Ovary (tissue), 9 donors: Measurements from ENCODE around the gene TNRC6C. TPM values are rescaled to one million over a fixed set of nuclear protein-coding genes. Genes with fewer than 3 reads are reported as not detected.

Experiments
- DNase-seq, 5 donors: peaks; one replicate each; pipeline ENCODE4 v3.0.0-alpha.2; 2019 to 2020
- H3K27ac ChIP-seq, 2 donors: fragments of 200-600 bp; one replicate each; pipeline versions ENCODE4 v1.5.1 to v1.8.0; 2019 to 2022
- H3K27me3 ChIP-seq: fragments of 200-600 bp; one replicate; pipeline ENCODE4 v1.8.0; 2022
- H3K36me3 ChIP-seq: fragments of 200-600 bp; sonication (generic); one replicate; pipeline ENCODE4 v1.5.1; 2019
- H3K4me1 ChIP-seq: one replicate; pipeline ENCODE4 v1.8.1; 2013; ENCODE audit warnings: mild to moderate bottlenecking, moderate library complexity; ENCODE audit not compliant: insufficient read depth
- H3K4me3 ChIP-seq: fragments of 200-600 bp; sonication (generic); one replicate; pipeline ENCODE4 v1.5.1; 2017
- H3K9me3 ChIP-seq, 2 donors: fragments of 200-600 bp in 1 of 2; sonication (generic) in 1 of 2; one replicate each; pipeline versions ENCODE4 v1.5.1 to v1.8.1; 2013 to 2019; ENCODE audit warnings: mild to moderate bottlenecking in 1 of 2, moderate library complexity in 1 of 2
- EP300 ChIP-seq: sonication (generic); formaldehyde crosslinking; IDR thresholded peaks from one replicate; pipeline ENCODE4 v1.6.1; 2017; ENCODE audit warnings: antibody characterized with exemption
- POLR2A ChIP-seq: fragments of 450-650 bp; IDR thresholded peaks from one replicate; pipeline ENCODE4 v1.6.1; 2017; ENCODE audit warnings: antibody characterized with exemption, mild to moderate bottlenecking, moderate library complexity
- WGBS, 3 donors: extraction: QIAGEN DNeasy Blood & Tissue Kit in 1 of 3; methylation state at CpG; one replicate each; pipeline versions ENCODE4 v1.1.5 to v1.1.7; 2013 to 2017; 5-methylcytosine and 5-hydroxymethylcytosine counted together
- intact Hi-C, 4 donors: fragments of 100-400 bp; cut with DNase I; formaldehyde crosslinking; loops; one replicate each; pipeline versions ENCODE4 v1.11.0 to v1.15.1; 2022 to 2023
- polyA plus RNA-seq, 2 donors: library from polyadenylated mRNA; stranded (reverse); fragments of 200-250 nt in 1 of 2; fragments of 350-450 nt in 1 of 2; fragmentation: Illumina TruSeq in 1 of 2; extraction: RNeasy Lipid Tissue Mini Kit (QIAGEN cat#74804) in 1 of 2; gene quantifications; one replicate each; pipeline ENCODE4 v1.2.3, GENCODE V29; 2013 to 2014
- total RNA-seq, 7 donors: library from RNA; depleted of rRNA in 2 of 7; stranded (reverse); fragments of >200 nt in 2 of 7; fragmentation: NEBNext Ultra II Directional in 3 of 7; extraction: Animal tissue kit (Norgen Biotek cat#: 25700) in 3 of 7; gene quantifications; one replicate each; pipeline versions ENCODE4 v1.1.0 to v1.2.4, GENCODE V29; 2016 to 2023
- TF ChIP-seq, protein P1 (sequence below), 3 donors: fragments of 450-650 bp in 2 of 3; fragments of 200-600 bp in 1 of 3; IDR thresholded peaks; one replicate each; pipeline versions ENCODE4 v1.5.1 to v1.8.0; 2016 to 2022; ENCODE audit warnings: antibody characterized with exemption in 3 of 3, mild to moderate bottlenecking in 1 of 3
- donor health status: DM: no; HTN: no; CAD: no; lungs with moderate emphysema.
- donor health status: DM: no; HTN: no; CAD: no.
- donor health status: Bipolar disorder and iron deficiency.
- donor health status: DM: yes; HTN: yes; CAD: no.
- donor health status: DM: no; HTN: no; CAD: no.
- donor health status: DM: yes; HTN: yes; CAD: no.

Gene TNRC6C
- total and polyA plus RNA-seq, 9 donors, result 8.7 to 45.3 (median 32.5) TPM

DNA sequence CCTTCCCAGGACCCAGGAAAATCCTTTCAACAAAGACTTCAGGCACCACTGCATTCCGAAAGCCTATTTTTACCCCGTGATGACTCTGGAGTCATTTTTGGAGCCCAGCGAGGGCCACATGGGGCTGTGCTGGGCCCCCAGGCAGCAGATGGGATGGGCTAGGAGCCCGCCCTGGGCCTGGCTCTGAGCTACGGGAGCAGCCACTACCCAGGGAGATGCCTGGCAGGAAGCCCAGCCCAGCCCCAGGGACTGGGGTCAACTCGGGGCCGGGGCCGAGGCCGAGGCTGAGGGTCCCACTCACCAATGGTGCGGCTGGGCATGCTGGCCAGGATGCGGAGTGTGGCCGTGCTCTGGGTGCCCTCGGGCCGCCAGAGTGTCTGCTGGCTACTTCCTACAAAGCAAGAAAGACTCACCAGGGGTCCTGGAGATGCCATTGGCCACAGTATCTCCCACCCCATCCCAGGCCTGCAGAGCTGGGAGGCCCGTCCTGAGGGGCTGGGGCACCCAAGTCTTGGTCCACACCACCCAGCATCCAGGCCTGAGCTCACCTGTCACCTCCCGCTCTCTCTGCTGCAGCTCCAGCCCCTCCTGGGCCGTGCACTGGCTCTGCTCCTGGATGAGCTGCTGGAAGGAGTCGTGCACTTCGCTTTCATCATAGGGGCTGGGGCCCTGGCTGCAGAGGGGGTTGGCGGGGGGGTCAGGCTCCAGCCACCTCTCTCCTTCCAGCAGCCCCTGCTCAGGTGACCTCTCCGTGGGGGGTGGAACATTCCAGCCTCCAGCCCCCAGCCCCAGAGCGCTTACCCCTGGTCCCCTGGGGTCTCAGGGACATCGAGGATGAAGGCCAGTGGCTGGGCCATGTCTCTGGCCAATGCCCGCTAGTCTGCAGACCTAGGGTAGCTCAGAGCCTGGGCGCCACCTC, 167.7 kb downstream of the TNRC6C start:
- H3K27me3 ChIP-seq, result no peaks in the 10 kb centered on the region
- no peaks in the 10 kb centered on the region for H3K9me3 ChIP-seq
- intact Hi-C loops, result loop anchor here in 1 of 4 donors (10.0 kb wide), 1 partner anchor 249 kb away; the partner anchor contains the start of gene PGS1
- H3K4me1 ChIP-seq, result no peaks in the 10 kb centered on the region
- 67 to 79% (median 72%) methylated on average over 22 to 25 of the region's 25 CpGs for whole genome bisulfite sequencing, 3 donors
- H3K4me3 ChIP-seq, result no peak overlapping the region
- TF ChIP-seq, protein P1, sequence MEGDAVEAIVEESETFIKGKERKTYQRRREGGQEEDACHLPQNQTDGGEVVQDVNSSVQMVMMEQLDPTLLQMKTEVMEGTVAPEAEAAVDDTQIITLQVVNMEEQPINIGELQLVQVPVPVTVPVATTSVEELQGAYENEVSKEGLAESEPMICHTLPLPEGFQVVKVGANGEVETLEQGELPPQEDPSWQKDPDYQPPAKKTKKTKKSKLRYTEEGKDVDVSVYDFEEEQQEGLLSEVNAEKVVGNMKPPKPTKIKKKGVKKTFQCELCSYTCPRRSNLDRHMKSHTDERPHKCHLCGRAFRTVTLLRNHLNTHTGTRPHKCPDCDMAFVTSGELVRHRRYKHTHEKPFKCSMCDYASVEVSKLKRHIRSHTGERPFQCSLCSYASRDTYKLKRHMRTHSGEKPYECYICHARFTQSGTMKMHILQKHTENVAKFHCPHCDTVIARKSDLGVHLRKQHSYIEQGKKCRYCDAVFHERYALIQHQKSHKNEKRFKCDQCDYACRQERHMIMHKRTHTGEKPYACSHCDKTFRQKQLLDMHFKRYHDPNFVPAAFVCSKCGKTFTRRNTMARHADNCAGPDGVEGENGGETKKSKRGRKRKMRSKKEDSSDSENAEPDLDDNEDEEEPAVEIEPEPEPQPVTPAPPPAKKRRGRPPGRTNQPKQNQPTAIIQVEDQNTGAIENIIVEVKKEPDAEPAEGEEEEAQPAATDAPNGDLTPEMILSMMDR (IDR thresholded peaks at IDR 0.05), result no peak
- TF ChIP-seq POLR2A (no peak), EP300 (no peak)
- DNase-seq, result no peak
- no peak overlapping the region for H3K27ac ChIP-seq
- H3K36me3 ChIP-seq, result no peaks in the 10 kb centered on the region

DNA sequence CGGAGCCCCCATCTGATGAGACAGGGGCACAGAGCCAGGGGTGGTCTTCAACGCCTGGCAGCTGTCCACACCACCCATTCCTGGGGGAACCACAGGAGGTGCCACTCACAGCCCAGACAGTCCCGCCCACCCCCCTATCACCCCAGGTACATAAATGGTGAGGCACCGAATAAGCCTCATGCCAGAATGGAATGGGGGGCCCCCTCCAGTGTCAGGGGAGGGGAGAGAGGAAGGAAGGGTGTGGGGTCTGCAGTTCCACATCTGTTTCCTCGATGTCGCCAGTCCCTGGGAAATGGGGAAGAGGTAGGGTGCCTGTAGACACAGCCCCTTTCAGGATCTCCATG, 168.4 kb downstream of the TNRC6C start:
- TF ChIP-seq, protein P1 (IDR thresholded peaks at IDR 0.05), result no peak
- TF ChIP-seq EP300 (no peak), POLR2A (no peak)

DNA sequence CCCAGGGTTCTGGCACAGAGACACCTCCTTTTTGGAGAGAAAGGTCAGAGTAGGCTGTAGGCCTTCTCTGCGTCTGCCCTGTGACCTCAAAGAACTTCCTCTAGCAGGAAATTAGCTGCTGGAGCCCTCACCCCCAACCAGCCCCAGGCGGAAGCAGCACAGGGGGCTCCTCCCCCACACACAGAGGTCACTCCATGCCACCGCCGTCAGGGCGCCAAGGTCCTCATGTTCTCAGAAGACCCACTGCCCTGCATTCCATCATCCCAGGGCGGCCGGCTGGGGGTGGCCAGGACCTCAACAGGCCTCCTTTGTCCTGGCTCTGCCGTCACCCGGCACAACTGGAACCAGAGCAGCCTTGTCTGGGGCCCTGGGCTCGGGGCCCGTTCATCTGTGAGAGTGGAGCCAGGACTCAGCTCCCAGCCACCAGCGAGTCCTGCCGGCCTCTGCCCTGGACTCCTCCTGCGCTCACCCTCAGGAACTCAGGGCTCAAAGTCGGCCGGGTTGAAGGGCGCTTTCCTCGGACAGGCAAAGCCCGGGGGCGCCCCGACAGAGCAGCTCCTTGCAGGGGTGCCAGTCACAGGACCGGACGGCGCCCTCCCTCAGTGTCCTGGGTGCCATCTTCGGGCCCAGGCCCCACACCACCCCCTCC, 168.9 kb downstream of the TNRC6C start:
- WGBS, 3 donors, result 55 to 72% (median 67%) methylated on average over 13 to 25 of the region's 25 CpGs
- H3K27ac ChIP-seq, result no peak overlapping the region
- no peaks in the 10 kb centered on the region for H3K36me3 ChIP-seq
- intact Hi-C loops, result loop anchor here in 1 of 4 donors (10.0 kb wide), 1 partner anchor 247 kb away; the partner anchor contains the start of gene PGS1
- TF ChIP-seq POLR2A, result no peak
- peak overlapping the region; percentile 46 for H3K4me3 ChIP-seq
- no peaks in the 10 kb centered on the region for H3K27me3 ChIP-seq
- DNase-seq, result no peak
- H3K4me1 ChIP-seq, result no peaks in the 10 kb centered on the region
- no peaks in the 10 kb centered on the region for H3K9me3 ChIP-seq

More for the DNA sequence above, 168.4 kb downstream of the TNRC6C start:
- Histone ChIP-seq H3K4me1 (no peaks in the 10 kb centered on the region), H3K9me3 (no peaks in the 10 kb centered on the region), H3K4me3 (no peak overlapping the region), H3K36me3 (no peaks in the 10 kb centered on the region), H3K27me3 (no peaks in the 10 kb centered on the region), H3K27ac (no peak overlapping the region)
- DNase-seq, result no peak
- intact Hi-C loops, result loop anchor here in 1 of 4 donors (10.0 kb wide), 1 partner anchor 248 kb away; the partner anchor contains the start of gene PGS1
- 83 to 89% (median 86%) methylated on average over 6 of the region's 6 CpGs for WGBS, 3 donors

DNA sequence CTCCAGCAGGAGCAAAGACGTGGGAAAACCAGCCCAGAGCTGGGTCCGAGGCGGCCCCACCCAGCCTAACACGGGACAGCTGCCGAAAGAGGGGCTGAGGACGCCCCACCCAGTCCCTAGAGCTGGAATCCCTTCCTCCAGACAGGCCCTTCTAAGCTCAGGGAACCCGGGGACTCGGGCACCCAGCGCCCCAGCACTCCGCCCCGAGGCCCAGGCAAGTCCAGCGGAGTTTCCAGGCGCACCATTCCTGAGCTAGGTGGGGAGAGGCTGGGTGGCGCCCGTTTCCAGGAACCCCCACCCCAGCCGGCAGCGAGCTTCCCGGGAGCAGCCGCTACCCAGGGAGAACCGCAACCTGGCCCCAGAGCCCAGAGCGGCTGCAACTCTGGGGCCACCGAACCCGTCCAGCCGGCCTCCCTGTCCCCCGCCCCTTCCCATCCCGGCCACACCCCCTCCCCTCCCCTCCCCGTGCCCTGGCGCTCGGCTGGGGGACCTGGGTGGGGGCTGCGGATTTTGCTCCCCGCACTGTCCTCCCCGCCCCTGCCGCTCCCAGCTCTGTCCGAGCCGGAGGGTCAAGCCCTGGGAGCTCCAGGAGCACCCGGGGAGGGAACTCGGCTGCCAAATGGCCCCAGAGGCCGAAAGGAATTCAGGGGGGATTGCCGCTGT, 169.5 kb downstream of the TNRC6C start:
- intact Hi-C loops, result loop anchor here in 1 of 4 donors (10.0 kb wide), 1 partner anchor 247 kb away; the partner anchor contains the start of gene PGS1
- TF ChIP-seq EP300, result no peak
- TF ChIP-seq, protein P1 (IDR thresholded peaks at IDR 0.05), result no peak
- no peak for TF ChIP-seq POLR2A
- no peak for DNase-seq
- WGBS, 3 donors, result 9 to 15% (median 10%) methylated on average over 25 to 39 of the region's 39 CpGs
- Histone ChIP-seq H3K27ac (no peak overlapping the region), H3K27me3 (no peaks in the 10 kb centered on the region), H3K4me3 (peak overlapping the region; percentile 46), H3K9me3 (no peaks in the 10 kb centered on the region), H3K36me3 (no peaks in the 10 kb centered on the region), H3K4me1 (no peaks in the 10 kb centered on the region)
